H1 (cell line): ENCODE data around the gene EEF1AKMT3. TPM values are rescaled to one million over a fixed set of nuclear protein-coding genes. Genes with fewer than 3 reads are reported as not detected.
A peak's percentile ranks its signal among the peaks of the same experiment; 100 is the strongest.

Experiments
- CTCF ChIA-PET: fragments of 300-600 bp; sonication (Branson Sonifier 250); formaldehyde crosslinking; loops from one replicate; lab custom pipeline; 2021; ENCODE audit not compliant: partially characterized antibody; lab: Charles Lee
- POLR2A ChIA-PET: fragments of 300-600 bp; sonication (Branson Sonifier 250); formaldehyde crosslinking; loops from one replicate; lab custom pipeline; 2021; ENCODE audit warnings: inconsistent platforms; ENCODE audit not compliant: partially characterized antibody; lab: Charles Lee
- DNase-seq, 2 experiments: peaks; one replicate each; pipeline versions ENCODE4 v3.0.0 to v3.0.0-alpha.2; 2010 to 2022; ENCODE audit warnings: low spot score in 2 of 2, low read depth in 1 of 2, mixed read lengths in 1 of 2
- FAIRE-seq: peaks from 2 replicates; lab custom pipeline; 2011; peaks lifted over from hg19 to GRCh38; lab: Jason Lieb, UNC
- H2AFZ ChIP-seq: 2 replicates; pipeline ENCODE4 v1.8.1; 2012; ENCODE audit warnings: low read length, inconsistent platforms
- H2AK5ac ChIP-seq: 2 replicates; pipeline ENCODE4 v1.6.1; 2013; ENCODE audit warnings: low read depth, low read length
- H2BK120ac ChIP-seq: replicated peaks from 2 replicates; pipeline ENCODE3; 2013; ENCODE audit warnings: low read depth, low read length, inconsistent platforms
- H2BK12ac ChIP-seq: 2 replicates; pipeline ENCODE4 v1.6.1; 2013; ENCODE audit warnings: low read depth, low read length
- H2BK15ac ChIP-seq: 2 replicates; pipeline ENCODE4 v1.6.1; 2013; ENCODE audit warnings: low read length
- H2BK20ac ChIP-seq: 2 replicates; pipeline ENCODE4 v1.6.1; 2013; ENCODE audit warnings: low read length
- H2BK5ac ChIP-seq: 2 replicates; pipeline ENCODE4 v1.6.1; 2013; ENCODE audit warnings: low read depth, low read length
- H3K14ac ChIP-seq: 2 replicates; pipeline ENCODE4 v1.6.1; 2013; ENCODE audit warnings: inconsistent platforms; ENCODE audit not compliant: insufficient read length
- H3K18ac ChIP-seq: 2 replicates; pipeline ENCODE4 v1.6.1; 2013; ENCODE audit warnings: low read length; ENCODE audit errors: extremely low read depth
- H3K23ac ChIP-seq: 2 replicates; pipeline ENCODE4 v1.6.1; 2013; ENCODE audit warnings: inconsistent platforms; ENCODE audit not compliant: insufficient read length
- H3K23me2 ChIP-seq: 2 replicates; pipeline ENCODE4 v1.6.1; 2013; ENCODE audit warnings: low read depth, low read length
- H3K27ac ChIP-seq: 2 replicates; pipeline ENCODE4 v1.6.1; 2011; ENCODE audit warnings: low read depth, low read length, inconsistent platforms
- H3K27me3 ChIP-seq, 4 experiments: replicated peaks in 1 of 4; 1 replicate in 1 of 4; 2 replicates in 3 of 4; pipeline versions ENCODE4 v1.6.1 to v1.8.1; 2011 to 2013; ENCODE audit warnings: low read length in 3 of 4, mild to moderate bottlenecking in 3 of 4, inconsistent platforms in 2 of 4, mixed read lengths in 2 of 4, moderate library complexity in 1 of 4; ENCODE audit not compliant: control insufficient read depth in 3 of 4, insufficient read depth in 3 of 4; ENCODE audit errors: extremely low read depth in 1 of 4
- H3K36me3 ChIP-seq, 4 experiments: 2 replicates each; pipeline versions ENCODE4 v1.6.1 to v1.8.1; 2011 to 2013; ENCODE audit warnings: mild to moderate bottlenecking in 4 of 4, low read length in 3 of 4, moderate library complexity in 2 of 4, control low read depth in 1 of 4, inconsistent platforms in 1 of 4; ENCODE audit not compliant: insufficient read depth in 4 of 4, control insufficient read depth in 2 of 4
- H3K4ac ChIP-seq: replicated peaks from 2 replicates; pipeline ENCODE3; 2013; ENCODE audit warnings: low read length, low read depth, mixed read lengths, inconsistent platforms; ENCODE audit not compliant: insufficient read length
- H3K4me1 ChIP-seq, 4 experiments: replicated peaks in 1 of 4; 1 replicate in 1 of 4; 2 replicates in 3 of 4; pipeline versions ENCODE4 v1.6.1 to v1.8.1; 2011 to 2013; ENCODE audit warnings: low read length in 3 of 4, inconsistent platforms in 2 of 4, mixed read lengths in 1 of 4; ENCODE audit not compliant: insufficient read depth in 4 of 4, control insufficient read depth in 3 of 4
- H3K4me2 ChIP-seq, 2 experiments: 2 replicates each; pipeline versions ENCODE4 v1.6.1 to v1.8.1; 2011 to 2013; ENCODE audit warnings: low read depth in 2 of 2, low read length in 2 of 2, control low read depth in 1 of 2, inconsistent platforms in 1 of 2, mild to moderate bottlenecking in 1 of 2; ENCODE audit not compliant: insufficient read depth in 1 of 2
- H3K4me3 ChIP-seq, 4 experiments: fragments of 200-600, 300-600 bp in 1 of 4; sonication (generic), shearing (Covaris generic), sonication (Bioruptor Twin) in 1 of 4; 2 replicates each; pipeline versions ENCODE4 v1.5.1 to v1.8.1; 2011 to 2016; ENCODE audit warnings: low read length in 4 of 4, low read depth in 3 of 4, control low read depth in 2 of 4, inconsistent platforms in 2 of 4, mild to moderate bottlenecking in 2 of 4, mixed read lengths in 1 of 4, moderate library complexity in 1 of 4; ENCODE audit not compliant: insufficient read depth in 2 of 4; ENCODE audit errors: extremely low read depth in 1 of 4
- H3K56ac ChIP-seq: replicated peaks from 2 replicates; pipeline ENCODE3; 2013; ENCODE audit warnings: low read depth, mild to moderate bottlenecking, mixed read lengths, low read length, inconsistent platforms; ENCODE audit not compliant: insufficient read length
- H3K79me1 ChIP-seq: 2 replicates; pipeline ENCODE4 v1.6.1; 2013; ENCODE audit warnings: low read depth, low read length, control low read depth
- H3K79me2 ChIP-seq, 2 experiments: 2 replicates each; pipeline versions ENCODE4 v1.6.1 to v1.8.1; 2012 to 2013; ENCODE audit warnings: low read length in 2 of 2, mild to moderate bottlenecking in 2 of 2, inconsistent platforms in 1 of 2; ENCODE audit not compliant: insufficient read depth in 2 of 2, control insufficient read depth in 1 of 2
- H3K9ac ChIP-seq, 4 experiments: replicated peaks in 1 of 4; 1 replicate in 1 of 4; 2 replicates in 3 of 4; pipeline versions ENCODE4 v1.6.1 to v1.8.1; 2011 to 2013; ENCODE audit warnings: low read depth in 3 of 4, low read length in 3 of 4, control low read depth in 2 of 4, mild to moderate bottlenecking in 2 of 4, moderate library complexity in 2 of 4, inconsistent platforms in 1 of 4; ENCODE audit errors: extremely low read depth in 1 of 4
- H3K9me3 ChIP-seq, 2 experiments: 2 replicates each; pipeline versions ENCODE4 v1.6.1 to v1.8.1; 2012 to 2013; ENCODE audit warnings: mild to moderate bottlenecking in 2 of 2, moderate library complexity in 2 of 2, control low read depth in 1 of 2, inconsistent platforms in 1 of 2, low read depth in 1 of 2, low read length in 1 of 2, mixed read lengths in 1 of 2; ENCODE audit not compliant: insufficient read depth in 2 of 2
- H4K20me1 ChIP-seq, 2 experiments: replicated peaks in 1 of 2; 2 replicates each; pipeline versions ENCODE3 to v1.8.1; 2011 to 2013; ENCODE audit warnings: inconsistent platforms in 2 of 2, low read length in 2 of 2, mild to moderate bottlenecking in 1 of 2; ENCODE audit not compliant: insufficient read depth in 2 of 2, control insufficient read depth in 1 of 2
- H4K5ac ChIP-seq: 2 replicates; pipeline ENCODE4 v1.6.1; 2013; ENCODE audit warnings: low read length, low read depth, mixed read lengths, inconsistent platforms; ENCODE audit not compliant: insufficient read length
- H4K8ac ChIP-seq: 2 replicates; pipeline ENCODE4 v1.8.0; 2013; ENCODE audit warnings: mild to moderate bottlenecking, moderate library complexity, low read length, inconsistent platforms; ENCODE audit not compliant: insufficient read depth; ENCODE audit errors: extremely low read depth
- H4K91ac ChIP-seq: replicated peaks from 2 replicates; pipeline ENCODE3; 2013; ENCODE audit warnings: low read length, mixed read lengths, inconsistent platforms; ENCODE audit not compliant: insufficient read length
- BCL11A ChIP-seq, 2 experiments: IDR thresholded peaks; one replicate each; pipeline ENCODE4 v1.6.1; 2011; ENCODE audit warnings: low read depth in 2 of 2, low read length in 2 of 2, mild to moderate bottlenecking in 2 of 2
- FOSL1 ChIP-seq: IDR thresholded peaks from 2 replicates; pipeline ENCODE4 v1.6.1; 2011; ENCODE audit warnings: mild to moderate bottlenecking, low read depth, low read length, moderate library complexity; ENCODE audit not compliant: insufficient read depth
- GABPA ChIP-seq: IDR thresholded peaks from 2 replicates; pipeline ENCODE4 v1.6.1; 2011; ENCODE audit warnings: mild to moderate bottlenecking, low read length, moderate library complexity, borderline replicate concordance; ENCODE audit not compliant: insufficient read depth
- KDM5A ChIP-seq: fragments of 200-600 bp; IDR thresholded peaks from 2 replicates; pipeline ENCODE4 v1.7.1; 2012; ENCODE audit warnings: mild to moderate bottlenecking, low read length, inconsistent platforms, mixed read lengths
- PHF8 ChIP-seq: fragments of 200-600 bp; sonication (generic); conservative IDR thresholded peaks from 2 replicates; pipeline ENCODE4 v1.7.1; 2012; ENCODE audit warnings: low read depth, mild to moderate bottlenecking, inconsistent platforms, low read length, moderate library complexity
- POLR2A ChIP-seq, 2 experiments: IDR thresholded peaks; 1 replicate in 1 of 2; 2 replicates in 1 of 2; pipeline ENCODE4 v1.6.1; 2011; ENCODE audit warnings: low read depth in 2 of 2, low read length in 2 of 2, mild to moderate bottlenecking in 2 of 2; ENCODE audit errors: control extremely low read depth in 1 of 2
- POU5F1 ChIP-seq: IDR thresholded peaks from 2 replicates; pipeline ENCODE4 v1.6.1; 2011; ENCODE audit warnings: low read depth, mild to moderate bottlenecking, low read length, moderate library complexity
- RBBP5 ChIP-seq: IDR thresholded peaks from 2 replicates; pipeline ENCODE4 v1.7.1; 2012; ENCODE audit warnings: low read depth, mild to moderate bottlenecking, inconsistent platforms, low read length, moderate library complexity, borderline replicate concordance
- RNF2 ChIP-seq: fragments of 200-900, 300-1000 bp; sonication (generic); IDR thresholded peaks from 2 replicates; pipeline ENCODE4 v1.7.1; 2016; ENCODE audit warnings: borderline replicate concordance, low read depth, mild to moderate bottlenecking, antibody characterized with exemption, low read length; ENCODE audit not compliant: poor library complexity, severe bottlenecking; ENCODE audit errors: missing control alignments
- SP1 ChIP-seq: IDR thresholded peaks from 2 replicates; pipeline ENCODE4 v1.6.1; 2011; ENCODE audit warnings: low read depth, low read length
- SUZ12 ChIP-seq: fragments of 200-600 bp; sonication (generic); IDR thresholded peaks from 2 replicates; pipeline ENCODE4 v1.6.1; 2012; ENCODE audit warnings: mild to moderate bottlenecking, inconsistent platforms, low read length, moderate library complexity, mixed read lengths
- TBP ChIP-seq: IDR thresholded peaks from 2 replicates; pipeline ENCODE4 v1.6.1; 2011; ENCODE audit warnings: low read depth, low read length, improper control_type of control experiment
- WGBS, 2 experiments: shearing (Covaris generic) in 1 of 2; methylation state at CpG; one replicate each; pipeline versions ENCODE4 v1.1.6 to v1.1.7; 2013 to 2015; ENCODE audit warnings: low lambda C conversion rate in 2 of 2, mixed read lengths in 2 of 2, inconsistent platforms in 1 of 2, low coverage in 1 of 2, missing lambda C conversion rate in 1 of 2; ENCODE audit not compliant: insufficient replicate concordance in 2 of 2, insufficient coverage in 1 of 2, insufficient read length in 1 of 2; ENCODE audit errors: extremely low coverage in 1 of 2, missing lambda C conversion rate in 1 of 2; 5-methylcytosine and 5-hydroxymethylcytosine counted together
- polyA plus RNA-seq, 7 experiments: library from polyadenylated mRNA; depleted of rRNA in 3 of 7; stranded (reverse) in 5 of 7; unstranded in 2 of 7; fragments of >200 nt in 5 of 7; fragments of 200-250 nt in 2 of 7; gene quantifications; 1 replicate in 5 of 7; 2 replicates in 1 of 7; 4 replicates in 1 of 7; pipeline versions ENCODE4 v1.2.1 to v1.2.3, GENCODE V29; 2011 to 2013; ENCODE audit warnings: missing spikeins in 2 of 7, mixed read lengths in 2 of 7
- total RNA-seq: library from RNA; stranded (reverse); fragmentation: NEBNext Ultra II Directional; extraction: Animal tissue kit (Norgen Biotek cat#: 25700); gene quantifications from 2 replicates; pipeline ENCODE4 v1.2.1, GENCODE V29; 2021

Gene EEF1AKMT3
- total and polyA plus RNA-seq, 2 of the 8 experiments (the other 6 are each of a cell fraction or from before 2014, with no cell fraction given): 3.1 to 4.4 TPM

- no peak overlapping the region for H2BK5ac ChIP-seq
- no peak overlapping the region for H3K27ac ChIP-seq
- H2BK15ac ChIP-seq: peak overlapping the region; percentile 62; the same call in 1 of the 2 replicates
- no peak overlapping the region for H2AK5ac ChIP-seq
- H4K20me1 ChIP-seq: peaks cover 0 to 6% of the 10 kb centered on the region in 2 experiments
- H2AFZ ChIP-seq: no peak overlapping the region
- no peak overlapping the region for H3K14ac ChIP-seq
- CTCF ChIA-PET: interaction anchor here (0.6 to 11.2 kb wide), 14 partner anchors 8 to 222 kb away, joined by 3 to 149 read pairs (median 4); partner anchors contain the start of genes ARHGEF25, DDIT3 and OS9
- peak overlapping the region in 1 of 2 experiments; percentile 23; a peak in 1 of 4 replicates for H3K4me2 ChIP-seq
- no peak for DNase-seq
- no peak overlapping the region for H4K5ac ChIP-seq
- no peak overlapping the region for H4K91ac ChIP-seq
- no peak overlapping the region for H2BK12ac ChIP-seq
- no peaks in the 10 kb centered on the region; a peak in 1 of 4 replicates for H3K9me3 ChIP-seq
- peaks cover 6% of the 10 kb centered on the region for H3K23me2 ChIP-seq
- POLR2A ChIA-PET: interaction anchor here (1.0 to 3.9 kb wide), 7 partner anchors 9 to 133 kb away, joined by 3 to 25 read pairs (median 4); partner anchors contain the start of genes CDK4, EEF1AKMT3 and METTL1
- H3K18ac ChIP-seq: no peak overlapping the region
- no peak overlapping the region for H2BK120ac ChIP-seq
- no peak overlapping the region for H4K8ac ChIP-seq
- 77% methylated on average over 1 of the region's 1 CpG; no CpG with 5 or more reads in 1 of the 2 experiments for WGBS, 2 experiments
- no peak overlapping the region for H3K4me3 ChIP-seq
- H3K79me2 ChIP-seq: no peaks in the 10 kb centered on the region
- no peak for FAIRE-seq
- H3K79me1 ChIP-seq: peaks cover 6% of the 10 kb centered on the region
- H3K9ac ChIP-seq: no peak overlapping the region
- peaks cover 33 to 54% (median 50%) of the 10 kb centered on the region in 4 experiments for H3K27me3 ChIP-seq
- no peak overlapping the region for H3K23ac ChIP-seq
- H3K4ac ChIP-seq: no peak overlapping the region
- no peak overlapping the region for H2BK20ac ChIP-seq
- H3K56ac ChIP-seq: no peak overlapping the region
- H3K4me1 ChIP-seq: peaks cover 0 to 28% (median 14%) of the 10 kb centered on the region in 4 experiments; a peak in 6 of 7 replicates
- peaks cover 0 to 10% (median 5%) of the 10 kb centered on the region in 4 experiments; a peak in 5 of 8 replicates for H3K36me3 ChIP-seq
- TF ChIP-seq SP1 (no peak), RNF2 (no peak), POU5F1 (no peak), TBP (no peak), RBBP5 (no peak), KDM5A (no peak), FOSL1 (no peak), PHF8 (no peak), SUZ12 (no peak), GABPA (no peak), BCL11A (IDR thresholded peaks at IDR 0.05; ENCODE audit: low read depth in 2 of 2, low read length in 2 of 2) (no peak), POLR2A (IDR thresholded peaks at IDR 0.05; ENCODE audit: control extremely low read depth in 1 of 2, low read depth in 2 of 2, low read length in 2 of 2) (no peak)
Observed at GRCh38 chr12:57741413-57741789, 31.0 kb upstream of the EEF1AKMT3 start.
